ENCODE data around the gene UPF2. TPM values are rescaled to one million over a fixed set of nuclear protein-coding genes. Genes with fewer than 3 reads are reported as not detected.

The UPF2 gene
- total and polyA plus RNA-seq, 2 of the 4 experiments (the other 2 are of a cell fraction) = 9.2 to 14.3 TPM

DNA sequence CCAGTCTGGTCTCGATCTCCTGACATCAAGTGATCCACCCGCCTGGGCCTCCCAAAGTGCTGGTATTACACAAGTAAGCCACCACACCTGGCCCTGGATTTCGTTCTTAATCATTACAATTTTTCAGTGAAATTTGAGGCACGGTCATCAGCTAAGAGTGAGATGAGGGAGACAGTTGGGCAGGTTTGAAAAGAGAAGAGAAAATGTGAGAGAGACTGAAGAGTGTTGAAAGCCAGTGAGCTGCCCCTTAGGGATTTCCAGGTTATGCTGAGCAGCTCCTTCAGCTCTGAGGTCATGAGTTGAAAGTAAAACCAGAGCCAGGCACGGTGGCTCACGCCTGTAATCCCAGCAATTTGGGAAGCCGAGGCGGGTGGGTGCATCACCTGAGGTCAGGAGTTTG lies 5.9 kb upstream of the UPF2 start:
- CTCF ChIA-PET = no interaction called here
- dilution Hi-C loops (cut with HindIII; ENCODE audit: low sequenced_read_pairs, unreplicated experiment) (no loop called here), intact Hi-C loops (cut with micrococcal nuclease) (no loop called here), in situ Hi-C loops (cut with MboI; ENCODE audit: low sequenced_read_pairs) (no loop called here)
- no TSS peak for BruUV-seq (replicated peaks)
- Histone ChIP-seq H3K14ac (replicated peaks; ENCODE audit: low read depth, low read length) (no peak overlapping the region), H2AK5ac (ENCODE audit: low read depth, low read length) (no peak overlapping the region), H3K4me3 (ENCODE audit: insufficient read depth, low read depth, low read length) (no peak overlapping the region), H3K23ac (ENCODE audit: low read depth, low read length) (no peak overlapping the region), H3K56ac (ENCODE audit: extremely low read depth, insufficient read depth, low read length) (no peak overlapping the region), H3K9ac (ENCODE audit: low read depth, low read length) (no peak overlapping the region), H3K9me1 (ENCODE audit: insufficient read depth, low read length) (no peaks in the 10 kb centered on the region), H2BK20ac (ENCODE audit: low read depth, low read length) (no peak overlapping the region), H4K20me1 (ENCODE audit: insufficient read depth, low read length) (no peaks in the 10 kb centered on the region), H2BK15ac (ENCODE audit: low read depth, low read length) (no peak overlapping the region), H3K27ac (ENCODE audit: insufficient read depth, low read length) (no peak overlapping the region), H3K9me3 (ENCODE audit: control insufficient read depth, insufficient read depth, low read length) (no peaks in the 10 kb centered on the region), H4K8ac (ENCODE audit: low read depth in 2 of 2, low read length in 2 of 2) (no peak overlapping the region), H4K5ac (ENCODE audit: low read depth, low read length) (no peak overlapping the region), H2AK9ac (replicated peaks; ENCODE audit: low read depth, low read length, poor library complexity) (no peak overlapping the region), H3K18ac (ENCODE audit: low read depth, low read length) (no peak overlapping the region), H3K4ac (ENCODE audit: low read depth, low read length) (no peak overlapping the region), H2AFZ (replicated peaks; ENCODE audit: low read length, poor library complexity) (no peak overlapping the region), H3K4me1 (ENCODE audit: control insufficient read depth, insufficient read depth, low read length) (no peaks in the 10 kb centered on the region), H3K27me3 (ENCODE audit: control insufficient read depth, insufficient read depth, low read length) (no peaks in the 10 kb centered on the region), H2BK120ac (ENCODE audit: low read depth, low read length) (no peak overlapping the region), H3K79me1 (ENCODE audit: low read depth in 1 of 2, low read length in 2 of 2) (peaks cover 3 to 4% of the 10 kb centered on the region in 2 experiments; a peak in 1 of 4 replicates), H3K4me2 (ENCODE audit: low read depth, low read length) (no peak overlapping the region), H4K91ac (ENCODE audit: insufficient read depth, low read depth, low read length) (no peak overlapping the region), H2BK5ac (ENCODE audit: low read depth, low read length, poor library complexity, severe bottlenecking) (no peak overlapping the region), H3K36me3 (ENCODE audit: control insufficient read depth, insufficient read depth, low read length) (no peaks in the 10 kb centered on the region)
- DNase-seq (no peak), ATAC-seq (ENCODE audit: low read depth) (no peak)
- POLR2A ChIA-PET (ENCODE audit: unreplicated experiment) = no interaction called here
- TF ChIP-seq RFX5 (IDR thresholded peaks at IDR 0.05; ENCODE audit: low read depth, low read length) (no peak), RAD21 (IDR thresholded peaks at IDR 0.05; ENCODE audit: low read length) (no peak), RCOR1 (IDR thresholded peaks at IDR 0.05; ENCODE audit: insufficient replicate concordance, low read length) (no peak), NFE2L2 (IDR thresholded peaks at IDR 0.05; ENCODE audit: low read depth, low read length) (no peak), FOS (IDR thresholded peaks at IDR 0.05; ENCODE audit: low read depth, low read length) (no peak), BHLHE40 (IDR thresholded peaks at IDR 0.05; ENCODE audit: low read depth, low read length) (no peak), SMC3 (IDR thresholded peaks at IDR 0.05; ENCODE audit: low read depth, low read length) (no peak), MAFK (IDR thresholded peaks at IDR 0.05; ENCODE audit: low read depth, low read length) (no peak), MAZ (IDR thresholded peaks at IDR 0.05; ENCODE audit: borderline replicate concordance, low read depth, low read length) (no peak), POLR2A (IDR thresholded peaks at IDR 0.05; ENCODE audit: low read depth, low read length) (no peak)
- no CpG with 5 or more reads among the region's 8 CpGs for WGBS, 2 experiments (ENCODE audit: extremely low coverage in 2 of 2, insufficient read length in 1 of 2)
